EL (cell line): ENCODE data around the gene MS4A8.

Source experiments
- DNase-seq: peaks from one replicate; pipeline ENCODE4 v3.0.0-alpha.2; 2016

The MS4A8 gene

DNA sequence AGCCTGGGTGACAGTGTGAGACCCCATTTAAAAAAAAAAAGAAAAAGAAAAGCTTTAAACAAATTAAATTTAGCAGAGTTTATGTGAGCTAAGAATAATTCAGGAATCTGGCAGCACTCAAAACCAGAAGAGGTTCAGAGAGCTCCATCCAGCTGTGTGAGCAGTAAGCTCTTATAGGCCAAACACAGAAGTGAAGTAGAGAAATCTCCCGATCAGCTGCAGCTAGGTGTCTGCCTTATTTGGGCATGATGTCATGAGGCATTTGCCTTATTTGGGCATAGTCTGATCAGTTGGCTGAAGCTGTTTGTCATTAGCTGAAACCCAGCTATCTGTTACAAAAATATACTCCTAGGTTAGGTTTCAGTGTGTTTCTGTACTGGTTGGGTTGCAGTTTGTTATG, 65.5 kb downstream of the MS4A8 start:
- no peak for DNase-seq

DNA sequence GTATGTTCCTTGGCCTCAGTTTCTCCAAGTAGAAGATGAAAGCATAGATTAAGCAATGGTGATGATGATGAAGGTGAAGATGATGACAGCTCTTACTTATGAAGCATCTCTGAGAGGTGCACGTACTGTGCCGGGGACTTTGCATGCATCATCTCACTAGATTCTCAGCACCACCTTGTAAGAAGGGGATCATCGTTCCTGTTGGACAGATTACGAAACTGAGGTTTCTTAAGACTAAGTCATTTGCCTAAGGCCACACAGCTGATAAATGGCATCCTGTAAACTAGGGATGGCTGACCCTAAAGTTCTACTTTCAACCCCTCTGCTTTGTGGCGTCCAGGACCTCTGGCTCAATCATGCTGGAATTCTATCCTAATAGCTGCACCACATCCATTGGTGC, 65.9 kb downstream of the MS4A8 start:
- no peak for DNase-seq
